HG03066 (cell line): ENCODE data around the gene CKAP5.
"Not testable (repeated sequence)": the region's sequence is repeated elsewhere in the genome, so short reads cannot be mapped to it uniquely, and the experiment has no call there.

Experiments used
- ATAC-seq: cut with Tn5 transposase; IDR thresholded peaks from one replicate; pipeline ENCODE4 v1.9.1; 2021; ENCODE audit warnings: low read depth; ENCODE audit not compliant: unreplicated experiment

The CKAP5 gene

GRCh38 chr11:46729110-46730027 is 116.7 kb downstream of the CKAP5 start:
- ATAC-seq: no peak

- ATAC-seq: no peak
Measured at GRCh38 chr11:46728659-46729040, 117.4 kb downstream of the CKAP5 start.

DNA sequence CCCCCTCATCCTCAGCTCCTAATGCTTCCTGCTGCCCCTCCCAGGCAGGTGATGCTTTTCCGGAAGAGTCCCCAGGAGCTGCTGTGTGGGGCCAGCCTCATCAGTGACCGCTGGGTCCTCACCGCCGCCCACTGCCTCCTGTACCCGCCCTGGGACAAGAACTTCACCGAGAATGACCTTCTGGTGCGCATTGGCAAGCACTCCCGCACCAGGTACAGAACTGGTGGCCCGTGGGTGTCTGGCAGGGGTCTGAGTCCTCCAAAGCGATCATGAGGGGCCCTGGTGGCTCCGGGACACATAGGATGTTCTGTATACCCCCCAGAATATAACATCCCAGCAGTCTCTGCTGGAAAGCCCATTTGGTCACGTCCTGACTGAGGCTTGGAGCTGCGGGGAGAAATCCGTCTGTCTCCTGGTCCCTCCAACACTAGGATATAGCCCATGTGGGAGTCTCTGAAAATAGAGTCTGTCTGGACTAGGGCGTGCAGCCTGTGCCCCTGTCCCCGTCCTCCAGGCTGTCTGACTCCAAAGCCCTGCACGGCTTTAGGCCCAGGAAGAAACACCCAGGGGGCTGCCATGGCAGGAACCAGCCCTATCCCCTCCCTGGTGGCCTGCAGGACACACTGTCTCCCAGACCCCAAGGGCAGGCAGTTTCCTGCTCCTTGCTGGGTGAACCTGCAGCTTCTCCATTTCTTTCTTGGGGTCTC is 118.0 kb downstream of the CKAP5 start:
- ATAC-seq: no peak

DNA sequence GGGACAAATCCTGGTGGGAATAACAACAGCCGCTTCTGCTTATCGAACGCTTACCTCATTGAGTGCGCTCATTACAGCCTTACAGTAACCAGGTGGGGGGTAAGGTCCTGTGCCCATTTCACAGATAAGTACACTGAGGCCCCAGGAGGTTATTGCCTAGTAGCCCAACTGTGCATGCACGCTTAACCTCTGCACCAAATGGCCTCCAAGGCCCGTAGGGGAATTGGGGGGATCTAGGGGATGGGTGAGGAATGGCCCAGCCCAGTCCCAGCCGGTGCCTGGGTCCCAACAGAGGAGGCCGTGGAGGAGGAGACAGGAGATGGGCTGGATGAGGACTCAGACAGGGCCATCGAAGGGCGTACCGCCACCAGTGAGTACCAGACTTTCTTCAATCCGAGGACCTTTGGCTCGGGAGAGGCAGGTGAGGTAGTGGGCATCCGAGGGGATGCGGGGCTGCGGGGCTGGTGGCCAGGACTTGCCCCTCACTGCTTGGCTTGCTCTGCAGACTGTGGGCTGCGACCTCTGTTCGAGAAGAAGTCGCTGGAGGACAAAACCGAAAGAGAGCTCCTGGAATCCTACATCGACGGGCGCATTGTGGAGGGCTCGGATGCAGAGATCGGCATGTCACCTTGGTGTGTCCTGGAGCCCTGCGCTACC is 119.7 kb downstream of the CKAP5 start:
- no peak for ATAC-seq

GRCh38 chr11:46725338-46726205 is 120.5 kb downstream of the CKAP5 start:
- no peak for ATAC-seq

DNA sequence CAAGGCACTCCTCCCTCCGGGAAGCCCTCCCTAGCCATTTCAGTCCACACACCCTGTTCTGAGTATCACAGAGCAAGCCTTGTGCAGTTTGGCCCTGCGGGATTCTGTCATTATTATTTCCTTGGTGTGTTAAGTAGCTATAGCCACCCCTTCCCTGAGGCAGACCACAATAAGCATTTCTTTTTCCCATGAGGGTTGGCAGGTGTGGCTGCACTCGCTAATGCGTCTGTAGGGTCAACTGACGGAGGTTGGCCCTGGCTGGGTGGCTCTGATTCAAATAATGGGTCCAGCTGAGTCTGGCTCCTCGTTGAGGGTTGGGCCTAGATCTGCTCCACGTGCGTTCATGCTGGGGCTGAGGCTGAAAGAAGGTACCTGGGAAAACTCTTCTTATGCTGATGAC is 122.0 kb downstream of the CKAP5 start:
- no peak for ATAC-seq

- no peak for ATAC-seq
Measured at GRCh38 chr11:46723359-46723680, 122.8 kb downstream of the CKAP5 start.

DNA sequence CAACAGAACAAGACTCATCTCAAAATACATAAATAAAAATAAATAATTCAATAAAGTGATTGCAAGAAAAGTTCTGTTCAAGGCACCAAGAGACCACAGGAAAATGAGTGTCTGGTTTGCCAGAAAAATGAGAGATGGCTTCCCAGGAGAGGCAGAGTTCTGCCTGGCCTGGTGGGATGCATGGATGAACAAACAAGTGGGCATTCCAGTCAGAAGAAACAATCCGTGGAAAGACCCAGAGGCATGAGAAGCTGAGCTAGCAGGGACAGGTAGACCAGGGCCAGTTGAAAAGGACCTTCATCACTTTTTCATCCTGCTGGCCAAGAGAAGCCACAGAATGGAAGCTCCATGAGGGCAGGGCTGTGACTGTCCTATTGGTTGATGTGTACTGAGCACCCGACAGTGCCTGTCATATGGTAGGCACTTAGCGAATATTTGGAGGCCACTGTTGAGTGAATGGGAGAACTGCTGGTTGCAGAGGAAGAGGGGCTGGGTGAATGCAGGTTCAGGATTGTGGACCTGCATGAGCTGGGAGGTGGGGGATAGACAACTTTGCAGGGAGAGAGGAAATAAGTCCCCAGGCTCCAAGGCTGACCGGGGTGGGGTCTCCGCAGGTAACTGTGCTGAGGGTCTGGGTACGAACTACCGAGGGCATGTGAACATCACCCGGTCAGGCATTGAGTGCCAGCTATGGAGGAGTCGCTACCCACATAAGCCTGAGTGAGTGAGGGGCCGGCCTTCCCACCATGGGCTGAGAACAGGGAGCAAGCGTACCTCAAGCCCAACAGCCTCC is 123.3 kb downstream of the CKAP5 start:
- no peak for ATAC-seq

DNA sequence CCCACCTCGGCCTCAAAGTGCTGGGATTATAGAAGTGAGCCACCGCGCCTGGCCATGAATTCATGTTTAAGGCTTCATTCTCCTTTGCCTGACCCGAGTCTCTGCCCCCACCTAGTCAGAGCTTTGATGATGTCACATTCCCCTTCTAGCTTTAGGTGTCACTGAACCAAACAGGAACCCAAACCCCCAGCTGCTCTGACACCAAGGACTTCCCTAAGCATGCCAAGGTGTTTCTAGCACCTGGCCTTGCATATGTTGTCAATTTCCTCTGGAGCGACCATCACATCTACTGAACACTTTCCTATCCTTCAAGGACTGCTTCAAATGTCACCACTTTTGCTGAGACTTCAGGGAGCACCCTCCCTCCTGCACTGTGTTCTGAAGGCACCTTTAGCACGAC is 124.8 kb downstream of the CKAP5 start:
- no peak for ATAC-seq

DNA sequence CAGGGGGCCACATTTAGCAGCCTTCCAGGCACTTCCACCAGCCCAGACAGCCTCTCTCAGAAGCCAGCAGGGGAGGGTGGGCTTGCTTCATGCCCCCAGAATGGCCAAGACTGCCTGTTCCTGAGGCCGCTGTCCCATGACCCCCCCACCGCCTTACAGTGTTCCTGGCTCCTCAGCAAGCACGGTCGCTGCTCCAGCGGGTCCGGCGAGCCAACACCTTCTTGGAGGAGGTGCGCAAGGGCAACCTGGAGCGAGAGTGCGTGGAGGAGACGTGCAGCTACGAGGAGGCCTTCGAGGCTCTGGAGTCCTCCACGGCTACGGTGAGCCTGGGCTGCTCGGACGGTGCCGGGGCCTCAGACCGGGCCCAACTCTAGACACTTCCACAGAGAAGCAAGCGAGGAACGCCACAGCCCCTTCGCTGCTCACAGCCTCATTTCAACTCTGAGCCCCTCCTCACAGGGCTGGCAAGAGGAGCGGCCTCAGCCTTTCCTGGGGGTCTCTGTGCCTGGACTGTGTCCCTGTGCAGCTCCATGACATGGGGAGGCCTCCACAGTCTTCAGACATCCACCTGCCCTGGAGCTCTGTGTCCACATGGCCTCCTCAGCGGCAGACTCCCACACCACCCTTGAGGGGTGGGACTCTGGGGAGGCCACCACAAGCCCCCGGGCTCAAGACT is 126.4 kb downstream of the CKAP5 start:
- ATAC-seq: no peak

DNA sequence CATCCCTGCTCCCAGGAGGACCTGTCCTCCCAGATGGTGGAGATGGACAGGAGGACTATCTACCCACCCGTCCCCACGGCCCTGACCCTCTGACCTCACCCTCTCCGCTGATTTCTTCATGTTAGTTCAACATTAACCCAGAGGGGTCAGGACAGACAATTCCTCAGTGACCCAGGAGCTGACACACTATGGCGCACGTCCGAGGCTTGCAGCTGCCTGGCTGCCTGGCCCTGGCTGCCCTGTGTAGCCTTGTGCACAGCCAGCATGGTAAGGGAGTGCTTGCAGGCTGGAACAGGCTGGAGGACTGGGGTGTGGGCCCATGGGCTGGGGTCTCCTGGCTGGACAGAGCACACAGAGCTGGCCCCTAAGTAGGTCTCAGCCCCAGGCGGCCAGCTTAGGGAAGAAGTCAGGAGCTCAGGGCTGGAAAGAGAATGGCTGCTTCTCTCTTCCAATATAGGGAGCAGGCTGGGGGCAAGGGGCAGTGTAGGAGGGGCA is 127.0 kb downstream of the CKAP5 start, which contains the start of gene F2:
TSS of gene F2 (plus strand) at position 166 of the 495 bp plus-strand sequence. CDS start at position 189, 23 bp downstream.
- no peak for ATAC-seq

GRCh38 chr11:46718155-46719019 is 127.7 kb downstream of the CKAP5 start:
- no peak for ATAC-seq

DNA sequence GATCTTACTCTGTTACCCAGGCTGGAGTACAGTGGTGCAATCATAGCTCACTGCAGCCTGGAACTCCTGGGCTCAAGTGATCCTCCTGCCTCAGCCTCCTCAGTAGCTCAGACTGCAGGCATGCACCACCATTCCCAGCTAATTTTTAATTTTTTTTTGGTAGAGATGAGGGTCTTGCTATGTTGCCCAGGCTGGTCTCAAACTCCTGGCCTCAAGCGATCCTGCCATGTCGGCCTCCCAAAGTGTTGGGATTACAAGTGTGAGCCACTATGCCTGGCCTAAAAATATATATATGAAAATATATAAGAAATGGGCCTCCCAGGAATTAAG is 128.3 kb downstream of the CKAP5 start:
- ATAC-seq: not testable (repeated sequence)

GRCh38 chr11:46712874-46713576 is 133.1 kb downstream of the CKAP5 start:
- no peak for ATAC-seq

DNA sequence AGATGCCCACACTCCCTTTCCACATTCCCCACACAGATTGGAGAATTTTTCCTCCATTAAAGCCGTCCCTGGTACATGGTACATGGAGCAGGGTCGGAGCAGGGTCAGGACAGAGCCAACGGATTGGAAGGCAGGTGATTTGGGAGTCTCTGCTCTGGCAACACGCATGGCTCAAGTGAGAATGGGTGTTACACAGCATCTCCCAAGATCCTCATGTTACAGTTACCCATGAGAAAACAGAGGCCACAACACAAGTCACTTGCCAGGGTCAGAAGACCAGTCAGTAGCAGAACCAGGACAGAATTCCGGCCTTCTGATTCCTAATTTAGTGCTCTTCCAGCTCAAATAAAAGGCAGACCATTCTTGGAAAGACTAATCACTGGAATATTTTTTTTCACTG is 134.8 kb downstream of the CKAP5 start:
- no peak for ATAC-seq

DNA sequence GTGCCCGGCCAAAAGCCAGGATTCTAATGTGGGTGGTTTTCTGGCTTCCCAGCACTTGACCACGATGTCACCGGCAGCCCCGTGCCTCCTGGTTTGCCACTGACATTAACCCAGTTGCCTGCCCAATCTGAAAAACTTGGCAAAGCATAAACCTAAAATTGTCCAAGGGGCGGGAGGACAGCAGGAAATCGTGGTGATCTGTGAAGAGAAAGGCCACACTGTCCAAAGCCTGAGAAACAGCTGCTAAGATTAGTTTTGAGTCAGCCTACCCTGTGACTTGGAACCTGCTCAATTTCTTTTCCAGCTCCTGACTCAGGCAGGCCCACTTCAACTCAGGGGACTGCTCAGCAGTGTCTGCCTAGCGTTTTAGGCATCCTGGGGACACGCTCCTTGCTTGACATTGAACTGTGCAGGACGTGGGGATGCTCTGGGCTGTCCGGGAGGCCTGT is 135.2 kb downstream of the CKAP5 start:
- no peak for ATAC-seq

GRCh38 chr11:46709351-46709750 is 136.7 kb downstream of the CKAP5 start:
- not testable (repeated sequence) for ATAC-seq
